ENCODE measurements around the gene SLC4A7.

GRCh38 chr3:27425896-27426565, 58.2 kb downstream of the SLC4A7 start:
- TF ChIP-seq POLR2A (IDR thresholded peaks at IDR 0.05; ENCODE audit: low read length): no peak
- no peak for TF ChIP-seq GATA1 (IDR thresholded peaks at IDR 0.05; ENCODE audit: low read depth, low read length)

All from erythroblast (primary cell).